H9 (cell line): ENCODE data around the gene UNC80. TPM values are rescaled to one million over a fixed set of nuclear protein-coding genes. Genes with fewer than 3 reads are reported as not detected.

Experiments used
- DNase-seq: peaks from one replicate; pipeline ENCODE4 v3.0.0-alpha.2; 2017
- H2AFZ ChIP-seq: one replicate; pipeline ENCODE4 v1.6.1; 2013; ENCODE audit warnings: mild to moderate bottlenecking, low read length, control low read depth, moderate library complexity
- H2AK5ac ChIP-seq: 2 replicates; pipeline ENCODE4 v1.6.1; 2013; ENCODE audit warnings: low read length, control low read depth, mixed read lengths; ENCODE audit not compliant: insufficient read length
- H2BK120ac ChIP-seq: one replicate; pipeline ENCODE4 v1.6.1; 2013; ENCODE audit warnings: low read depth, mild to moderate bottlenecking, low read length, control low read depth, inconsistent platforms; ENCODE audit not compliant: poor library complexity, severe bottlenecking
- H2BK12ac ChIP-seq: 2 replicates; pipeline ENCODE4 v1.6.1; 2013; ENCODE audit warnings: low read length, control low read depth, mixed read lengths, low read depth; ENCODE audit not compliant: insufficient read length
- H2BK15ac ChIP-seq: 2 replicates; pipeline ENCODE4 v1.6.1; 2013; ENCODE audit warnings: low read depth, low read length, control low read depth
- H2BK20ac ChIP-seq: one replicate; pipeline ENCODE4 v1.6.1; 2013; ENCODE audit warnings: low read depth, mild to moderate bottlenecking, low read length, control low read depth, inconsistent platforms; ENCODE audit not compliant: poor library complexity, severe bottlenecking
- H2BK5ac ChIP-seq: 2 replicates; pipeline ENCODE4 v1.6.1; 2013; ENCODE audit warnings: low read length, control low read depth, mixed read lengths; ENCODE audit not compliant: insufficient read length
- H3K14ac ChIP-seq: 2 replicates; pipeline ENCODE4 v1.6.1; 2013; ENCODE audit warnings: low read length, control low read depth; ENCODE audit not compliant: insufficient read depth
- H3K18ac ChIP-seq: 2 replicates; pipeline ENCODE4 v1.6.1; 2013; ENCODE audit warnings: low read depth, mild to moderate bottlenecking, mixed read lengths, low read length, control low read depth; ENCODE audit not compliant: insufficient read length
- H3K23ac ChIP-seq: 2 replicates; pipeline ENCODE4 v1.6.1; 2013; ENCODE audit warnings: low read length, control low read depth, mixed read lengths, low read depth; ENCODE audit not compliant: insufficient read length
- H3K23me2 ChIP-seq: 2 replicates; pipeline ENCODE4 v1.6.1; 2013; ENCODE audit warnings: low read depth, mild to moderate bottlenecking, mixed read lengths, low read length, control low read depth; ENCODE audit not compliant: insufficient read length, poor library complexity, severe bottlenecking
- H3K27ac ChIP-seq: 2 replicates; pipeline ENCODE4 v1.5.1; 2013; ENCODE audit warnings: low read length, control low read depth, mixed read lengths, low read depth; ENCODE audit not compliant: insufficient read length
- H3K27me3 ChIP-seq: 2 replicates; pipeline ENCODE4 v1.6.1; 2013; ENCODE audit warnings: low read length, control low read depth, inconsistent platforms; ENCODE audit not compliant: insufficient read depth
- H3K4ac ChIP-seq: 2 replicates; pipeline ENCODE4 v1.6.1; 2013; ENCODE audit warnings: low read depth, mild to moderate bottlenecking, control low read depth, inconsistent platforms, low read length, moderate library complexity
- H3K4me1 ChIP-seq: 2 replicates; pipeline ENCODE4 v1.6.1; 2013; ENCODE audit warnings: low read length, control low read depth, inconsistent platforms; ENCODE audit not compliant: insufficient read depth
- H3K4me2 ChIP-seq: 2 replicates; pipeline ENCODE4 v1.6.1; 2013; ENCODE audit warnings: low read length, control low read depth, mixed read lengths; ENCODE audit not compliant: insufficient read length, insufficient read depth
- H3K56ac ChIP-seq: 2 replicates; pipeline ENCODE4 v1.6.1; 2013; ENCODE audit warnings: low read depth, mild to moderate bottlenecking, mixed read lengths, low read length, control low read depth; ENCODE audit not compliant: insufficient read length
- H3K79me1 ChIP-seq: 2 replicates; pipeline ENCODE4 v1.6.1; 2013; ENCODE audit warnings: low read depth, mild to moderate bottlenecking, moderate library complexity, low read length, control low read depth, inconsistent platforms; ENCODE audit not compliant: insufficient read depth, poor library complexity, severe bottlenecking
- H3K79me2 ChIP-seq: 2 replicates; pipeline ENCODE4 v1.6.1; 2013; ENCODE audit warnings: low read length, control low read depth, inconsistent platforms; ENCODE audit not compliant: insufficient read depth
- H3K9ac ChIP-seq: 2 replicates; pipeline ENCODE4 v1.6.1; 2013; ENCODE audit warnings: low read length, control low read depth, mixed read lengths; ENCODE audit not compliant: insufficient read length; ENCODE audit errors: extremely low read depth
- H3K9me3 ChIP-seq: one replicate; pipeline ENCODE4 v1.6.1; 2013; ENCODE audit warnings: low read depth, low read length, inconsistent platforms; ENCODE audit not compliant: control insufficient read depth
- H3T11ph ChIP-seq: one replicate; pipeline ENCODE4 v1.6.1; 2013; ENCODE audit warnings: mild to moderate bottlenecking, low read length, control low read depth, inconsistent platforms
- H4K20me1 ChIP-seq: one replicate; pipeline ENCODE4 v1.6.1; 2013; ENCODE audit not compliant: control insufficient read depth, insufficient read length, insufficient read depth
- H4K5ac ChIP-seq: 2 replicates; pipeline ENCODE4 v1.6.1; 2013; ENCODE audit warnings: low read depth, mild to moderate bottlenecking, mixed read lengths, low read length, control low read depth; ENCODE audit not compliant: insufficient read length
- H4K8ac ChIP-seq: replicated peaks from 2 replicates; pipeline ENCODE4 v1.6.1; 2013; ENCODE audit warnings: low read length, control low read depth, mixed read lengths, low read depth; ENCODE audit not compliant: insufficient read length
- H4K91ac ChIP-seq: 2 replicates; pipeline ENCODE4 v1.6.1; 2013; ENCODE audit warnings: low read depth, mild to moderate bottlenecking, moderate library complexity, mixed read lengths, low read length, control low read depth; ENCODE audit not compliant: insufficient read length
- H3K27ac Mint-ChIP-seq, 3 experiments: 2 replicates in 2 of 3; 3 replicates in 1 of 3; pipeline ENCODE4 v1.8.0; 2020 to 2021; ENCODE audit warnings: mixed read lengths in 3 of 3, mild to moderate bottlenecking in 1 of 3, moderate library complexity in 1 of 3
- H3K27me3 Mint-ChIP-seq: 2 replicates; pipeline ENCODE4 v1.8.0; 2021; ENCODE audit warnings: low read depth, mild to moderate bottlenecking, moderate library complexity, mixed read lengths
- H3K36me3 Mint-ChIP-seq, 3 experiments: 2 replicates in 2 of 3; 3 replicates in 1 of 3; pipeline ENCODE4 v1.8.0; 2020 to 2021; ENCODE audit warnings: low read depth in 3 of 3, mixed read lengths in 3 of 3; ENCODE audit not compliant: insufficient read depth in 1 of 3
- H3K4me1 Mint-ChIP-seq, 2 experiments: 2 replicates each; pipeline ENCODE4 v1.8.0; 2020; ENCODE audit warnings: mixed read lengths in 2 of 2
- H3K4me3 Mint-ChIP-seq, 2 experiments: 2 replicates in 1 of 2; 3 replicates in 1 of 2; pipeline ENCODE4 v1.8.0; 2020 to 2021; ENCODE audit warnings: mild to moderate bottlenecking in 2 of 2, mixed read lengths in 2 of 2, moderate library complexity in 1 of 2
- H3K9me3 Mint-ChIP-seq, 2 experiments: 2 replicates in 1 of 2; 3 replicates in 1 of 2; pipeline ENCODE4 v1.8.0; 2020; ENCODE audit warnings: mild to moderate bottlenecking in 2 of 2, mixed read lengths in 2 of 2, moderate library complexity in 1 of 2
- CTCF ChIP-seq: fragments of 200-600 bp; sonication (generic); conservative IDR thresholded peaks from 3 replicates; pipeline ENCODE4 v1.8.0; 2021; ENCODE audit warnings: antibody characterized with exemption, mild to moderate bottlenecking
- WGBS: extraction: QIAGEN DNeasy Blood & Tissue Kit; methylation state at CpG from one replicate; pipeline ENCODE4 v1.1.7; 2013; ENCODE audit warnings: missing lambda C conversion rate, low lambda C conversion rate, mixed read lengths; ENCODE audit not compliant: insufficient read length; ENCODE audit errors: extremely low coverage; 5-methylcytosine and 5-hydroxymethylcytosine counted together
- total RNA-seq: library from RNA; stranded (reverse); gene quantifications from 2 replicates; pipeline ENCODE4 v1.2.1, GENCODE V29; 2021

Gene UNC80
- total RNA-seq, 1 experiment from 2014 or later, result 0.52 TPM

- no peak overlapping the region for H4K91ac ChIP-seq
- H3K4me1 ChIP-seq, result no peaks in the 10 kb centered on the region
- H4K8ac ChIP-seq, result no peak overlapping the region
- H3K27ac ChIP-seq, result no peak overlapping the region
- Mint-ChIP-seq H3K4me1 (peaks cover 8 to 10% of the 10 kb centered on the region in 2 experiments; a peak in 2 of 4 replicates), H3K4me3 (no peak overlapping the region), H3K36me3 (peaks cover 8 to 22% (median 15%) of the 10 kb centered on the region in 3 experiments; a peak in 6 of 7 replicates), H3K27ac (0 out of 7 replicates have a peak overlapping the region, but pooled peaks of 1 of the 3 experiments have one; percentile 69), H3K9me3 (peaks cover 12 to 16% of the 10 kb centered on the region in 2 experiments; a peak in 4 of 5 replicates), H3K27me3 (no peaks in the 10 kb centered on the region)
- H2BK5ac ChIP-seq, result no peak overlapping the region
- H2BK12ac ChIP-seq, result no peak overlapping the region
- H3K18ac ChIP-seq, result no peak overlapping the region
- no peaks in the 10 kb centered on the region for H3K79me2 ChIP-seq
- no peak overlapping the region for H3T11ph ChIP-seq
- no peak overlapping the region for H3K14ac ChIP-seq
- H2BK120ac ChIP-seq, result no peak overlapping the region
- no CpG with 5 or more reads among the region's 2 CpGs for WGBS
- H4K20me1 ChIP-seq, result no peaks in the 10 kb centered on the region
- H3K27me3 ChIP-seq, result no peaks in the 10 kb centered on the region
- H3K4me2 ChIP-seq, result no peak overlapping the region
- no peak overlapping the region for H3K4ac ChIP-seq
- no peaks in the 10 kb centered on the region for H3K79me1 ChIP-seq
- no peak for DNase-seq
- H2BK15ac ChIP-seq, result no peak overlapping the region
- H2AK5ac ChIP-seq, result no peak overlapping the region
- H3K9ac ChIP-seq, result no peak overlapping the region
- no peak overlapping the region for H2AFZ ChIP-seq
- no peaks in the 10 kb centered on the region for H3K9me3 ChIP-seq
- no peak for TF ChIP-seq CTCF
- H3K23ac ChIP-seq, result no peak overlapping the region
- H4K5ac ChIP-seq, result no peak overlapping the region
- no peaks in the 10 kb centered on the region for H3K23me2 ChIP-seq
- H3K56ac ChIP-seq, result no peak overlapping the region
- H2BK20ac ChIP-seq, result no peak overlapping the region
Observed at GRCh38 chr2:210046851-210047500, 275.3 kb downstream of the UNC80 start.

Other genes with a start within 250 kb of the UNC80 start
- gene RPE, start 230.8 kb downstream of the UNC80 start, total RNA-seq, result 67.8 and 71.6 TPM in 2 replicates